Endothelial cell of umbilical vein (primary cell): ENCODE measurements around the gene PCNT. TPM values are rescaled to one million over a fixed set of nuclear protein-coding genes. Genes with fewer than 3 reads are reported as not detected.
"Not testable (repeated sequence)": the region's sequence is repeated elsewhere in the genome, so short reads cannot be mapped to it uniquely, and the experiment has no call there.

Experiments used
- BruUV-seq: library from RNA; stranded (reverse); fragments of 400-500 nt; replicated peaks from 2 replicates; lab custom pipeline; 2021; lab: Mats Ljungman, UMichigan
- CTCF ChIA-PET: fragments of 300-600, 350-600 bp; sonication (Branson Sonifier 250); formaldehyde crosslinking; loops from one replicate; lab custom pipeline; 2021; ENCODE audit warnings: antibody characterized with exemption, inconsistent platforms; lab: Charles Lee
- POLR2A ChIA-PET: fragments of 300-600, 350-600 bp; sonication (Branson Sonifier 250); formaldehyde crosslinking; loops from one replicate; lab custom pipeline; 2021; ENCODE audit warnings: antibody characterized with exemption, inconsistent platforms; lab: Charles Lee
- DNase-seq: peaks from one replicate; pipeline ENCODE4 v3.0.0-alpha.2; 2011; ENCODE audit warnings: low read depth, low spot score
- FAIRE-seq: peaks from 2 replicates; lab custom pipeline; 2011; peaks lifted over from hg19 to GRCh38; lab: Jason Lieb, UNC
- H2AFZ ChIP-seq: 2 replicates; pipeline ENCODE4 v1.6.0; 2012; ENCODE audit warnings: low read depth, low read length, control low read depth, inconsistent platforms
- H3K27ac ChIP-seq: 2 replicates; pipeline ENCODE4 v1.5.1; 2011; ENCODE audit warnings: low read depth, mild to moderate bottlenecking, control low read depth, low read length, moderate library complexity; ENCODE audit not compliant: insufficient read depth
- H3K27me3 ChIP-seq, 2 experiments: 2 replicates each; pipeline versions ENCODE4 v1.6.0 to v1.6.1; 2011; ENCODE audit warnings: low read length in 2 of 2, mixed read lengths in 1 of 2; ENCODE audit not compliant: control insufficient read depth in 2 of 2, insufficient read depth in 2 of 2
- H3K36me3 ChIP-seq, 2 experiments: 2 replicates in 1 of 2; 3 replicates in 1 of 2; pipeline ENCODE4 v1.5.1; 2011; ENCODE audit warnings: low read length in 2 of 2, mild to moderate bottlenecking in 1 of 2, moderate library complexity in 1 of 2; ENCODE audit not compliant: control insufficient read depth in 2 of 2, insufficient read depth in 2 of 2; ENCODE audit errors: extremely low read depth in 1 of 2
- H3K4me1 ChIP-seq: 3 replicates; pipeline ENCODE4 v1.5.1; 2011; ENCODE audit warnings: mild to moderate bottlenecking, low read length; ENCODE audit not compliant: control insufficient read depth, insufficient read depth; ENCODE audit errors: extremely low read depth
- H3K4me2 ChIP-seq: 2 replicates; pipeline ENCODE4 v1.6.1; 2011; ENCODE audit warnings: low read length, control low read depth, mixed read lengths; ENCODE audit not compliant: insufficient read depth
- H3K4me3 ChIP-seq, 3 experiments: fragments of 200-600 bp in 1 of 3; sonication (generic), shearing (Covaris generic) in 1 of 3; replicated peaks in 1 of 3; 2 replicates each; pipeline ENCODE4 v1.5.1; 2011 to 2016; ENCODE audit warnings: control low read depth in 3 of 3, low read length in 3 of 3, mild to moderate bottlenecking in 2 of 3, inconsistent platforms in 1 of 3, low read depth in 1 of 3, moderate library complexity in 1 of 3; ENCODE audit not compliant: insufficient read depth in 1 of 3
- H3K79me2 ChIP-seq: 2 replicates; pipeline ENCODE4 v1.6.0; 2012; ENCODE audit warnings: low read length, inconsistent platforms; ENCODE audit not compliant: control insufficient read depth, insufficient read depth
- H3K9ac ChIP-seq: replicated peaks from 2 replicates; pipeline ENCODE3; 2011; ENCODE audit warnings: low read length, control low read depth; ENCODE audit not compliant: insufficient read depth; ENCODE audit errors: extremely low read depth
- H3K9me1 ChIP-seq: replicated peaks from 3 replicates; pipeline ENCODE4 v1.6.0; 2011; ENCODE audit warnings: mild to moderate bottlenecking, low read length; ENCODE audit not compliant: control insufficient read depth, insufficient read depth; ENCODE audit errors: extremely low read depth
- H3K9me3 ChIP-seq: replicated peaks from 2 replicates; pipeline ENCODE4 v1.5.1; 2012; ENCODE audit warnings: low read length, inconsistent platforms; ENCODE audit not compliant: control insufficient read depth, insufficient read depth
- H4K20me1 ChIP-seq: replicated peaks from 2 replicates; pipeline ENCODE3; 2011; ENCODE audit warnings: mild to moderate bottlenecking, low read length; ENCODE audit not compliant: control insufficient read depth, insufficient read depth; ENCODE audit errors: extremely low read depth
- EZH2 ChIP-seq: IDR thresholded peaks from 2 replicates; pipeline ENCODE4 v1.6.1; 2012; ENCODE audit warnings: borderline replicate concordance, low read depth, mild to moderate bottlenecking, moderate library complexity, low read length, inconsistent platforms; ENCODE audit not compliant: severe bottlenecking
- FOS ChIP-seq: IDR thresholded peaks from 2 replicates; pipeline ENCODE4 v1.6.1; 2011; ENCODE audit warnings: mild to moderate bottlenecking, low read length, moderate library complexity, borderline replicate concordance; ENCODE audit not compliant: insufficient read depth
- GATA2 ChIP-seq: IDR thresholded peaks from 2 replicates; pipeline ENCODE4 v1.7.0; 2011; ENCODE audit warnings: low read depth, mild to moderate bottlenecking, moderate library complexity, mixed read lengths, low read length; ENCODE audit not compliant: insufficient read length, insufficient read depth
- JUN ChIP-seq: IDR thresholded peaks from 2 replicates; pipeline ENCODE4 v1.6.1; 2011; ENCODE audit warnings: borderline replicate concordance, low read depth; ENCODE audit not compliant: insufficient read length, insufficient read depth
- MYC ChIP-seq: IDR thresholded peaks from one replicate; pipeline ENCODE4 v1.6.1; 2011; ENCODE audit warnings: mild to moderate bottlenecking, low read depth, low read length
- POLR2A ChIP-seq: IDR thresholded peaks from 2 replicates; pipeline ENCODE4 v1.6.1; 2012; ENCODE audit warnings: low read depth, mild to moderate bottlenecking, control low read depth, low read length
- POLR2AphosphoS5 ChIP-seq: IDR thresholded peaks from 2 replicates; pipeline ENCODE4 v1.6.1; 2012; ENCODE audit warnings: low read depth, mild to moderate bottlenecking, control low read depth, low read length, moderate library complexity; ENCODE audit not compliant: insufficient read depth
- dilution Hi-C: fragments of 300-500 bp; cut with MboI; formaldehyde crosslinking; loops from one replicate; pipeline ENCODE4 v1.15.0; 2019; ENCODE audit warnings: low sequenced_read_pairs; ENCODE audit not compliant: extremely low pct_ligation_motif_present
- intact Hi-C: fragments of 100-400 bp; cut with micrococcal nuclease; formaldehyde crosslinking; loops from one replicate; pipeline ENCODE4 v1.10.0; 2022
- polyA plus RNA-seq, 4 experiments: library from polyadenylated mRNA; depleted of rRNA in 3 of 4; stranded (reverse) in 3 of 4; unstranded in 1 of 4; fragments of >200 nt; gene quantifications; 2 replicates each; pipeline versions ENCODE4 v1.2.1 to v1.2.3, GENCODE V29; 2011 to 2012; ENCODE audit warnings: missing spikeins in 1 of 4
- total RNA-seq: library from RNA; stranded (reverse); gene quantifications from 2 replicates; pipeline ENCODE4 v1.2.3, GENCODE V29; 2021
- TF ChIP-seq, protein P1 (sequence below): IDR thresholded peaks from 2 replicates; pipeline ENCODE4 v1.6.1; 2011; ENCODE audit not compliant: insufficient read depth, insufficient read length
- TF ChIP-seq, protein P2 (sequence below), 2 donors: IDR thresholded peaks; 1 replicate in 1 of 2; 2 replicates in 1 of 2; pipeline ENCODE4 v1.5.1; 2011; ENCODE audit warnings: low read length in 2 of 2, mild to moderate bottlenecking in 2 of 2, moderate library complexity in 2 of 2, control low read depth in 1 of 2, inconsistent platforms in 1 of 2, low read depth in 1 of 2; ENCODE audit not compliant: insufficient read depth in 1 of 2; ENCODE audit errors: extremely low read depth in 1 of 2

The PCNT gene
- total and polyA plus RNA-seq, 2 donors (not counting 3 experiments of a cell fraction or from before 2014, with no cell fraction given) = 9.6 to 49.5 TPM

DNA sequence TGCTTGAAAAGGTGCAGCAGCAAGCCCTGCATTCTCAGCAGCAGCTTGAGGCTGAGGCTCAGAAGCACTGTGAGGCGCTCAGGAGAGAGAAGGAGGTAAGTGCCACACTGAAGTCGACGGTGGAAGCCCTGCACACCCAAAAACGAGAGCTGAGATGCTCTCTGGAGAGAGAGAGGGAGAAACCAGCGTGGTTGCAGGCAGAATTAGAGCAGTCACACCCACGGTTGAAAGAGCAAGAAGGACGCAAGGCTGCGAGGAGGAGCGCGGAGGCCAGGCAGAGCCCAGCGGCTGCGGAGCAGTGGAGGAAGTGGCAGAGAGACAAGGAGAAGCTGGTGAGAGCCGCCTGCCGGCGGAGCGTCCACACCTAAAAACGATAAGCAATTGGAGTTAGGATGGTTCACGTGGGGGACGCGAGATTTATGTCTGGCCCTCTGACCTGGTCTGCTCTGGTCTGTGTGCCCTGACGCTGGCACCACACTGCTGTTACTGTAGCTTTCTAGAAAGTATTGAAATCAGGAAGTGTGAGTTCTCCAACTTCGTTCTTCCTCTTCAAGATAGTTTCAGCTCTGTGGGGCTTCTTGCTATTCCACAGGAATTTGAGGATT lies 108.0 kb downstream of the PCNT start:
- Histone ChIP-seq H3K9me3 (no peaks in the 10 kb centered on the region), H3K4me1 (no peaks in the 10 kb centered on the region), H3K36me3 (peaks cover 3 to 44% of the 10 kb centered on the region in 2 experiments), H3K27me3 (no peaks in the 10 kb centered on the region), H4K20me1 (no peaks in the 10 kb centered on the region), H3K79me2 (no peaks in the 10 kb centered on the region), H3K4me3 (no peak overlapping the region), H3K4me2 (no peak overlapping the region), H3K9me1 (no peaks in the 10 kb centered on the region), H2AFZ (no peak overlapping the region), H3K27ac (no peak overlapping the region), H3K9ac (no peak overlapping the region)
- dilution Hi-C loops = no loop called here
- TSS peak; percentile 33 for BruUV-seq
- DNase-seq (no peak), FAIRE-seq (no peak)
- POLR2A ChIA-PET = interaction anchor here (1.2 kb wide), 1 partner anchor 14 kb away, joined by 3 read pairs; no protein-coding TSS in a partner anchor
- CTCF ChIA-PET = no interaction called here
- TF ChIP-seq GATA2 (no peak), POLR2AphosphoS5 (no peak), EZH2 (no peak), MYC (no peak), JUN (no peak), POLR2A (no peak), FOS (no peak)
- TF ChIP-seq, protein P1, sequence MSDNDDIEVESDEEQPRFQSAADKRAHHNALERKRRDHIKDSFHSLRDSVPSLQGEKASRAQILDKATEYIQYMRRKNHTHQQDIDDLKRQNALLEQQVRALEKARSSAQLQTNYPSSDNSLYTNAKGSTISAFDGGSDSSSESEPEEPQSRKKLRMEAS = no peak
- TF ChIP-seq, protein P2, sequence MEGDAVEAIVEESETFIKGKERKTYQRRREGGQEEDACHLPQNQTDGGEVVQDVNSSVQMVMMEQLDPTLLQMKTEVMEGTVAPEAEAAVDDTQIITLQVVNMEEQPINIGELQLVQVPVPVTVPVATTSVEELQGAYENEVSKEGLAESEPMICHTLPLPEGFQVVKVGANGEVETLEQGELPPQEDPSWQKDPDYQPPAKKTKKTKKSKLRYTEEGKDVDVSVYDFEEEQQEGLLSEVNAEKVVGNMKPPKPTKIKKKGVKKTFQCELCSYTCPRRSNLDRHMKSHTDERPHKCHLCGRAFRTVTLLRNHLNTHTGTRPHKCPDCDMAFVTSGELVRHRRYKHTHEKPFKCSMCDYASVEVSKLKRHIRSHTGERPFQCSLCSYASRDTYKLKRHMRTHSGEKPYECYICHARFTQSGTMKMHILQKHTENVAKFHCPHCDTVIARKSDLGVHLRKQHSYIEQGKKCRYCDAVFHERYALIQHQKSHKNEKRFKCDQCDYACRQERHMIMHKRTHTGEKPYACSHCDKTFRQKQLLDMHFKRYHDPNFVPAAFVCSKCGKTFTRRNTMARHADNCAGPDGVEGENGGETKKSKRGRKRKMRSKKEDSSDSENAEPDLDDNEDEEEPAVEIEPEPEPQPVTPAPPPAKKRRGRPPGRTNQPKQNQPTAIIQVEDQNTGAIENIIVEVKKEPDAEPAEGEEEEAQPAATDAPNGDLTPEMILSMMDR (IDR thresholded peaks at IDR 0.05; ENCODE audit: extremely low read depth in 1 of 2, insufficient read depth in 1 of 2, low read depth in 1 of 2, low read length in 2 of 2) = no peak
- intact Hi-C loops = no loop called here

DNA sequence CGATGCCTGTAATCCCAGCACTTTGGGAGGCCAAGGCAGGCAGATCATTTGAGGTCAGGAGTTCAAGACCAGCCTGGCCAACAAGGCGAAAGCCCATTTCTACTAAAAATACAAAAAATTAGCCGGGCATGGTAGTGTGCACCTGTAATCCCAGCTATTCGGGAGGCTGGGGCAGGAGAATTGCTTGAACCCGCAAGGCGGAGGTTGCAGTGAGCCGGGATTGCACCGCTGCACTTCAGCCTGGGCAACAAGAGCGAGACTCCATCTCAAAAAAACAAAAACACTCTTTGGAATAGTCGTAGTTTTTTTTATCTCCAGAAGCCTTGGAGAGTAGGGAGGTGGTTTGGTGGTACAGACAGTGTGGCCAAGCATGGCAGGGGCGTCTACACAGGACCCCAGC lies 109.2 kb downstream of the PCNT start:
- H3K4me1 ChIP-seq, H3K27me3 ChIP-seq, BruUV-seq, H4K20me1 ChIP-seq, H3K9me1 ChIP-seq, H2AFZ ChIP-seq, H3K27ac ChIP-seq, FAIRE-seq, H3K4me3 ChIP-seq, H3K4me2 ChIP-seq, CTCF ChIA-PET, POLR2A ChIA-PET, DNase-seq, dilution Hi-C loops, H3K79me2 ChIP-seq, H3K9me3 ChIP-seq, intact Hi-C loops, H3K9ac ChIP-seq: not testable (repeated sequence)
- peaks cover 3 to 41% of the 10 kb centered on the region in 2 experiments for H3K36me3 ChIP-seq
